Stimulated activated CD4-positive, alpha-beta T cell treated with anti-CD3 and anti-CD28 coated beads, Interleukin-1b, Interleukin-23, amount 100 ng/mL, for 4 hours (primary cell): ENCODE results near the gene FLT1.

Experiments
- DNase-seq, 2 donors: peaks; one replicate each; pipeline ENCODE4 v3.0.0-alpha.2; 2020; ENCODE audit warnings: low read depth in 2 of 2

The FLT1 gene

DNA sequence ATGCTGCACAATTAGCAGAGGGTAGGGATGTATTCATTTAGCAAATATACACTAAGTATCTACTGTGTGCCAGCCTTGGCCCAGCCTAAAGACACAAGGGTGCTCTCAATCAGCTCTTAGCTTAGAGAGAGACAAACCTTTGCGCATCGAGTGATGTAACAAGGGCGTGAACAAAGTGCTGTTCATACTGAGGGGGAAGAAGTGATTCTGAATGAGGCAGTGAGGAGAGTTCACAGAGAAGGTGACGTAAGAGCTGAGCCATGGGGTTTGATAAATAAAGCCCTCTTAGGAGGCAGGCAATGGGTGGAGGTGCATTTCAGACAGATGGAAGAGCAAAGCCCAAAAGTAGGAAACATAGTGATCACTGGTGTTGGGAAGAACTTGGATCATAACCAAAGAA is 68.5 kb downstream of the FLT1 start:
- no peak for DNase-seq

DNA sequence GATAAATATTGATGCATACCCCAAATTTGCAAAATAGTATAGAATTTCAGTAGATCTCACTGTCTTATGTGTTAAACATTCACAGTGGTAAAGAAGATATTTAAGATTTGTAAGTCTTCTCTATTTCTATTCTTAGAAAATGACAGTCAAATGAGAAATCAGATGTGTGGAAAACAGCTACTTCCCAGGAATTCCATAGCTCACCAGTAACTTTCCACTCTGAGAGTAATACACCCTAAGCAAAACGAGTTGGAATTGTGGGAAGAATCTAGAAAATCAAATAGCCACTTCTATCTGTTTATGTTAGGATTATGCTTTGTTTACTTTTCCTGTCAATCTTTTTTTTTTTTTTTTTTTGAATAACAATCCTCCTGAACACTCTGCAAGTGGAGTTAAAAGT is 69.1 kb downstream of the FLT1 start:
- DNase-seq = no peak

GRCh38 chr13:28424541-28424940 is 70.4 kb downstream of the FLT1 start:
- no peak for DNase-seq

DNA sequence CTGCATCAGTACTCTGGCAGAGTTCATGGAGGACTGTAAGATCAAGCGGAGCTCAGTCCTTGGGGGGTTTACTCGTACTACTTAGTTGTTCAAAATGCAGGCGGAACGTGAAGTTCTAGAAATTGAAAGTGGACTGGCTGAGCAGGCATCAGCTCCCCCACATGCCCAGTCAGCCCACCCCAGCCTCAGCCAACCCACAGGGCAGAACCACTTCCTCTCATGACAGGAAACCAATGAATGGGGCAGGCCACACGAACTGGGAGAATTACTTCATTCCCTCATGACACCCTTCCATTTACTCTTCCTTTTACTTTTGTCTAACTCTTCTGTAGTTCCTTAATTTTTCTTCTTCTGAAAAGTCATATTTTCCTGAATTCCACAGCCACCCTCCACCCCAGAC is 71.9 kb downstream of the FLT1 start:
- no peak for DNase-seq

DNA sequence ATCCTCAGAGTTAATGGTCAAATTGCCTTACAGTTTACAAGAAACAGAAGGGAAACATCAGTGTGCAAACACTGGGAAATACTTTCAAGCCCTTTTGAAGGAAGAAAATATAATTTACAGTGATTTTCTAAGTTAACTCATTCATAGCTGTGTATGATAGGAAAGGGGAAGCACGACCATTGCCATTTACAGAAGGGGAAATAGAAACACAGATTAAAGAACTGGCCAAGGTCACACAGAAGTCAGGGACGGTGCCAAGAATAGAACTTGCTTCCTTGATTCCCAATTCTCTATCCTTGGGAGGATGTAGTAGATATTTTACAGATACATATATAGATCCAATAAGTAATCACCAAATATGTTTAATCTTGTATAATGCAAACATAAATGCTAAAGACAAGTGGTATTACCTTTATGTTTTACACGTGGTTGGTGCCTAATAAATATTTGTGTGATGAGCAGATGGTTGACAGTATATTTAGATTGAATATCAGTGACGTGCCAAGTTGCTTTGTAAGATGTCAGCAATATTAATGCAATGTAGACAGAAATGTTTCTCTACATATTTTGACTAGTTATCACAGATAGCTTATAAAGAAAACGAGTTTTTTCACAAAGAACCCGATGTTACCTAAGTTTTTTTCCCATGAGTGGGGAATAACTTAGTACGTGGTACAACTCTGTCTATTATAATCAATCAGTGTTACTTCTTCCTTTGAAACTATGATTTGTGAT is 73.1 kb downstream of the FLT1 start:
- DNase-seq = no peak

DNA sequence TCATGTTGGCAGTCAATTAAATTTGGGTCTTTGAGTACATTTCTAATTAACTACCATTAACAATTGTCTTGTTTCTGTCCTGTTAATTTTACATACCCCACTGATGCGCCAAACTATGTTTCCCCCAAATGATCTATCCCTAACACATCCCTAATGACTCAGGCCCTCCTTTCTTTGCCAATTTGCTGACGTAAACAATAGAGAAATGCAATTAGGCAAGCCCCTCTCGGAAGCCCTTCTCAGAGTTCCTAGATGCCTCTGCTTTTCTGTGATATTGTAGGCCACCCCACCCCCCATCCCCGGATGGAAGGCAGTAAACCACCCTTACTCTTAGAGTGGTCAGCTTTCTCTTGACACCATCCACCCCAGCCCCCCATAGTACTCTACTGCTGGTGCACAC is 74.2 kb downstream of the FLT1 start:
- no peak for DNase-seq

- DNase-seq = no peak
These were observed 78.9 kb downstream of the FLT1 start for GRCh38 chr13:28415994-28416421.

- DNase-seq = no peak
These were observed 80.9 kb downstream of the FLT1 start for GRCh38 chr13:28413999-28414398.

GRCh38 chr13:28412981-28413380 is 81.9 kb downstream of the FLT1 start:
- DNase-seq = no peak

GRCh38 chr13:28411831-28412353 is 83.0 kb downstream of the FLT1 start:
- DNase-seq = no peak

DNA sequence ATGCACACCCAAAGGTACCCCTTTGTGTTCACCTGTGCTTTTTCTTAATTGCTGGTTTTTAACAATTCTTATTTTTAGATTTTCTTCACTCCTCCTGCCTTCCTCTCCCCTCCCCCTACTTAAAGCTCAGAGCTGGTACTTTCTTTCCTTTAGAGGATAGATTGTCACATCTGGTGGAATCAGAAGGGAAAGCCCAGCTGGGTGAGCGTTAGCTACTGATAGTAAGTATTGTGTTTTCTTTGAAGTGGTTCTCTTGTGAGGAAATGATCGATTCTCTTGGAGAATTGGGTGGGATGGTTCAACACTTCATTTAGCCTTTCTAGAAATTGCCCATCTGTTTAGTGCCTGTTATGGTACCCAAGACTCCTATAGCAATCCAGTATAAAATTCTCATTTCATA is 84.8 kb downstream of the FLT1 start:
- DNase-seq = no peak

GRCh38 chr13:28409648-28410047 is 85.3 kb downstream of the FLT1 start:
- DNase-seq = no peak

GRCh38 chr13:28408863-28409262 is 86.1 kb downstream of the FLT1 start:
- DNase-seq = no peak

- DNase-seq = no peak
These were observed 86.6 kb downstream of the FLT1 start for GRCh38 chr13:28408235-28408848.

GRCh38 chr13:28406733-28407266 is 88.1 kb downstream of the FLT1 start:
- DNase-seq = no peak

DNA sequence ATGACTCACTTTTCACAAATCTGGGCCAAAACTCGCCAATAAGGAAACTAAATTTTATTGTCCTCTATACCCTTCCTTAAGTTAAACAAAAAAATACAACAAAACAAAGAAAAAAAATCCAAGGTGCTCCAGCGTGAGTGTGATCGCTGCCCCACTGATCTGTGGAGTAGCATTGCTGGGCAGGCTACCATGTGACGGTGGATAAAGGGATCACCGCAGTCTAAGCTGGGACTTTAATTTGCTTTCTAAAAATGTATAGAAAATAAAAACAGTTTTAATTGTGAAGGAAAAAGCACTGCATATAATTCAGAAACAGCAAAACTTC is 92.9 kb downstream of the FLT1 start:
- DNase-seq = no peak

GRCh38 chr13:28401303-28402056 is 93.4 kb downstream of the FLT1 start:
- no peak for DNase-seq

DNA sequence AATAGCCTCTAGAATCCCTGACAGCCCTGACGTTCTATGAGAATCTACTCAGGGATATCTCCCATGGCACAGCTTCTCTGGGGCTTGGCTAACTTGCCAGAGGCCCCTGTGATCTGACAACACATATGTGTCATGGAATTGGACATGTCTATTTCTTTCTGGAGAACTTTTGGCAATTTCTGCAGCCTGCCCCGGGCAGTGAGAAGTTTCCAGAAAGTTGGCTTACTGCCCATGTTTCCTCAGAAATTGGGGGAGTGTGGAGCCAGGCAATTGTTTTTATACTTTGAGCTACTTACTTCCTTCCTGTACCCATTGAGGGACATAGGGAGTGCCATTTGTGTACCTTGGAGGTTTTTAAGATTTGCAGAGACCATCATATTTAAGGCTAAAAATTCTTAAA is 98.9 kb downstream of the FLT1 start:
- no peak for DNase-seq

DNA sequence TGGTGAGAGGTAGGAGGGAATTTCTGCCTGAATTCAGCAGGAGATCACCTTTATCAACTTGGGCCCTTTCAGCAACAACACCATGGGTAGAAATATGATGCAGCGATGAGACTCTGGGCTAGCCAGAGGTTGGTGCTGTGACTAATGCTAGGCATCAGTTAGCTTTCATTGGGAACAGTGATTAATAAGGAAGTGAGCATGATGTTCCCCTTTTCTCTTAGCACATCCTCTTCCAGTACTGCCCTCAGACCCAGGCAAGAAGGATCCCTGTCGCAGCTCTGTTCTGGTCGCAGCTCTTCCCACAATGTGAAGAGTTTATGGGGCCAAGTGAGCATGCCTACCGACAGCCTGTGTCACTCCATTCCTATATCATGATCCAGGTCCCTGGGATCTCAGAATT is 100.5 kb downstream of the FLT1 start:
- no peak for DNase-seq

GRCh38 chr13:28392896-28393505 is 101.9 kb downstream of the FLT1 start:
- no peak for DNase-seq

- DNase-seq = no peak
These were observed 102.5 kb downstream of the FLT1 start for GRCh38 chr13:28392428-28392827.
